Stimulated activated CD4-positive, alpha-beta T cell treated with anti-CD3 and anti-CD28 coated beads, TNF-alpha, amount 100 ng/mL, for 24 hours (primary cell): ENCODE results near the gene KCNK10.

ENCODE experiments used
- DNase-seq, 3 experiments: peaks; one replicate each; pipeline ENCODE4 v3.0.0-alpha.2; 2020; ENCODE audit warnings: low read depth in 3 of 3

The KCNK10 gene

DNA sequence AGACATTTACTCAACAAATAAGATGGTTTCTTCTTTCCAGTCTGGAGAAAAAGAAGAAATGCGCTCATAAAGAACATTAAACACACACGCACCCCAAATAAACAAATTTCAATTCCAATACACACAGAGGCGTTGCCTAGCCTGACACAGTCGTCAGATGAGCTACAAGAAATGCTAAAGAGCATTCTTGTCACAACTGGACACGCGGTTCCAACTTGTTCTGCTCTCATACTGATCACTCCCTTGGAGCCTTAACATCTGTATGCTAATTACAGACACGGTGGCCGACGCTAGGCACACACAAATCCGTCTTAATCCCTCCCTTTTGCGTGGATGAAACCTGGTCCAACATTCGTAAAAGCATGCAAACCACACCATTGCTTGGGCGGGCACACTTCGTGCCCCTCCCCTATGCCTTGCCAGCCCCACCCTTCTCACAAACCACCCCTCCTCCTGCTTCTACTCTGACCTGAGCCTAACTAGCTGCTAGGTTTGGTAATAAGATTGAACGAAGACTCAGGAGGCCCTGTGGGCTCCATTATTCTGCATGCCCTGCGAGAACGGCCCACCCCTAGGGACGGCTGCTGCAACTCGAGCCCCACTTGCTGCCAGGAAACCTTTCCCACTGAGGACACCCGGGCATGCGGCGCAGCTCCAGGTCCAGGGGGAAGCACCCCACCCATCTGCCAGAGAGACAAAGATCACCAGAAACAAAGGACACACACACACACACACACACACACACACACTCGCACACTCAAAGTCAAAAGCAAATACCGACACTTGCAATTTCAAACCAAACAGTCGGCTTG is 1.2 kb downstream of the KCNK10 start:
- no peak for DNase-seq

DNA sequence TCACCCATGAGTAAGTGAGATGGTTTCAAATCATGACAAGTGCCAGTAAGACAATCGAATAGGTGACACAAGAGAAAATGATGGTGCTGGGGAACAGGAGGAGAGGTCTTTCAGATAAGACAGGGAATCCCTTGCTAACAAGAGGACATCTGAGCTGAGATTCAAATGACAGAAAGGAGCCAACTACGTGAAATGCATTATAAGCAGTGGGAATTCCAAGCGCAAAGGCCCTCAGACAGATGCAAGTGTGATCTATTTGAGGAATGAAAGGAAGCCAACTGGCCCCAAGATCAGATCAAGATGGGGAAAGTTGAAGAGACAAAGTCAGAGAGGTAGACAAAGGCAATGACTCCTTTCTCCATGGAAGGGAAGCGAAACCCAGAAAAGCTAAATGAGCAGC is 4.7 kb downstream of the KCNK10 start:
- DNase-seq, result no peak

DNA sequence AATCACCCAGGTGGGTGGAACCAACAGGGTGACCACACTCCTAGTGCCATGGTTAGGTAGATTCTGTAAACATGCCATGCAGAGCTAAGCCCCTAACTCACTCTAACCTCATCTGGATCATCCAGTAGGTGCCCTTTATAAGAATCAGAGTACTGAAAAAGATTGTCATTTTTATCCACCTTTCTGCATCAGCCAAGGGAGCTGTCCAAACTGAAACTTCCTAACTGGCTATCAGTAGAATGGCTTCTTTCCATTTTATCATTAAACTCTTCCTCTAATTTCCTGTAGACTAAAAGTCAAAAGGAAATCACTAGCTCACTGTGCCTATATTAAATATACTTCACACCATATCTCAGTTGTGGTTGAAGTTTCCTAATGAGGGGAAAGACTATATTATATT is 6.5 kb downstream of the KCNK10 start:
- no peak for DNase-seq

DNA sequence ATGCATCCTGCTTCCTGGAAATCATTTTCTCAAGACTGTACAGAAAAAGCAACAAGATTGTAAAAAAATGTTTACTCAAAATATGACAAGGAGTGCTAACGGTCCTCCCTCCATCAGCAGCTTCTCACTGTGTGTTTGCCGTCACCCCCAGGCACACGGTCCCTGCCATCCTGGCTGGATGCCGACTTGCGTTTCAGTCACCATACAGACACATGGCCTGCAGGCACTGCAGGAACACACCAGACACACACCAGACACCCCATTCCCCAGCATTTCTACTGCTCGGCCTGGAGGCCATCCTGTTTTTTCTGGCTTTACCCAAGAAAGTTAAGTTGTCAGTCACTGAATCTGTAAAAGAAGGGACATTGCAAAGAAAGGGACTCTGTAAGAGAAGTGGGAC is 10.8 kb downstream of the KCNK10 start:
- DNase-seq, result no peak

DNA sequence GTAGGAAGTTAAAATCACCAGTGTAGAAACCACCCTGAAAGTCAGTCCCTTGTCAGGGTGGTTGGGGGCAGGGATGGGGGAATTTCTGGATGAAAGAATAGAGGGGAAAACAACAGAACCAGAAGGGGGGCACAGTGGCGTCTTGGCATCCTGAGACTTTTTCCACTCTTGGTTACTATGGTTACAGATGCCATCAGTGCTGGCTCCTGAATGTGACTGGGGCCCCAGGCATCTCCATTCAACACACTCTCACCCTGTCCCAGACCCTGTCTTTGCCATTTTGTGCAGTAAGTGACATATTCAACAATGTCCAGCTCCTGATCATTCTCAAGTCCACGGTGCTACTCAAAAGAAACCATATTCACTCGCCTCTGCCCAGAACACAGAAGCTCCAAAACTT is 11.3 kb downstream of the KCNK10 start:
- no peak for DNase-seq

DNA sequence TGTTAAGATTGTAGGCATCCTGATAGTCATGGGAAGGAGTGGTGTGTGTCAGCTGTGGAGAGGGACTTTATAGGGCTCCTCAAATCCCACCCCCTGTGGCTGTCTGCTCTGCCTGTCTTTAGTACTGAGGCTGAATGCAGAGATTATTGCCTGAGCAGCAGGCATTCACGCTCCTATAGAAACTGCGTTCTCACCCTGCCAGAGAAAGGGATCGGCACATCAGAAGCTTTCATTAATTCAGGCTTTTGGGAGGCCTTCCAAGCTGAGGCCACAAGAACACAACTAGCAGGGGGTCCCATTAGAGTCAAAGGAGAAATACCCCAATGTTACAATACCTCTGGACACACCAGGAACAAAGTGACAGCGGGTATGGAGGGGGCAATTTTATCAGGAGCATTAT is 12.6 kb downstream of the KCNK10 start:
- DNase-seq, result no peak

DNA sequence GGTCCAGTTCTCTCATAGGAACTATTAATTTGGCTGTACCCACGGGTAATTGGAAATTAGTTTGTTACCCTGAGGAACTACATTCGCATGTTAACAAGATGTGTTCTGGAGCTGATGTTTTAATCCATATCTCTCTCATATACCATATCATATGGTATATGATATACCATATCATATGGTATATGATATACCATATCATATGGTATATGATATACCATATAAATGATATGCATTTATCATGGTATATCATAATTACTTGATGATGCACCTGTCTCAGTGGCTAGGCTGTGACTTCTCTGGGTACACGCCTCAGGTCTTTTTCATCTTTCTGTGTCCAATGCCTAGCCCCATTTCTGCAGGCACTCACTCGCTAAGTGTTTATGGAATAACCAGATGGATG is 13.0 kb downstream of the KCNK10 start:
- no peak for DNase-seq

DNA sequence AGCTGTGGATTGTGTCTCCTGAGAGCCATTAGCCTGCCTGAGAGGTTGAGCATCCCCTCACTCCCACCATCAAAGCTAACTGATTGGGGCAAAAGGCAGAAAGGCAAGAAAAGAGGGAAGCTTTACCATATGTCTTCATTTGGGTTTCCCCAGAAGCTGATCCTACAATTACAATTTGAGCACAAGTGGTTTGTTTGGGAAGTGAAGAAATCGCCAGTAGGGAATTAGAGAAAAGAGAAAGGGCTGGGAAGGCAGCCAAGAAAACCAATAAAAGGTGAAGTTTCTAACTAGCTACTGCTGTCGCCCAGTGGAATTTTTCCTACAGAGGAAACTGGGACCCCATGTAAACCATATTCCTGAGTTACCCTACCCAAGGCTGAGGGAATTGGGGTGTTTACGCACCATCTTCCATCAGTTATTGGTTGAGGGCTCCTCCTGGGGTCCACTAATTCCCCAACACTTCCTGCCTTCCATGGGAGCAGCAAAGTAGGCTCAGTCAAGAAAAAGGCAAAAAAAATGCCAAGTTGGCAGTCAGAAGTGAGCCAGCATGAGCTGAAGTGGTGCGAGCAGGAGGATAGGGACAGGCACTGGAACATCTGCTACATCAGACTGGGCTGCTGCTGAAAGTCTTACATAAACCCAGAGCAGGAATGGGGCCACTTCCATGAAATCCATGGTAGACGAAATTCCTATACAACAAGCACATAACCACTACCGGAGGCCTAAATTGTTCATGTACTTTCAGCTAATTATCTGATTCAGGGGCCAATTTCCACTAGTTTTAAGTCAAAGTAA is 17.3 kb downstream of the KCNK10 start:
- DNase-seq, result no peak

DNA sequence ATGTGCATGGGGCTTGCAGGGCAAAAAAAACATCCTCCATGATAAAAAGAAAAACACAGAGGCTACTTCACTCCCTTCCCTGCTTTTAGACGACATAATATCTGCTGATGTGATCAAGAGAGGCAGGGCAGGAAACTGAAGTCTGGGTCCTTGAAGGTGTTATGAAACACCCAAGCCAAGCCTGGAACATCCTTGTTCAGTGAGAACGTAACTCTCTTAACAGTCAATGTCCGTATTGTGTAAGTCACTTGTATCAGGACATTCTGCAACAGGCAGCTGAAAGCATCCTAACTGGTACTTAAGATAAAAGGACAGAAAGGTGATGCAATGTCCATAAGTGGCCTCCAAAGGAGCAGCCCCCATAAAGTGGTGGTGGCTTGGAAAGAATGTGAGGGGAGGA is 20.0 kb downstream of the KCNK10 start:
- no peak for DNase-seq

DNA sequence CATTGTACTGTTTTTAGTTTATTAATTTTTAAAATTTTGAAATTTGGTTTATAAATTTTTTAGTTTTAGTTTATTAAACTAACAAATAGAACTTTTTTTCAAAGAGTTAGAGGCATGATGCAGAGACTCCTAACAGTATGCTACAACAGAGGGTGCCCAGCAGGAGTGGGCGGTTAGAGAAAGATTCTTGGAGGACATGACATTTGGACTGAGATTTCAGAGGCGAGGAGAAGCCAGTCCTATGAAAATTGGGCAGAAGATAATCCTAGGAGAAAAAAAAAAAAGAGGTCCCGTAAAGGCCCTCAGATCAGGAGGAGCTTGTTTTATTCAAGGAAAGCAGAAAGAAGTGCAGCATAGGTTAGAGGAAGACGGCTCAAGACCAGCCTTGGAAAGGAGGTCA is 21.7 kb downstream of the KCNK10 start:
- DNase-seq, result no peak

DNA sequence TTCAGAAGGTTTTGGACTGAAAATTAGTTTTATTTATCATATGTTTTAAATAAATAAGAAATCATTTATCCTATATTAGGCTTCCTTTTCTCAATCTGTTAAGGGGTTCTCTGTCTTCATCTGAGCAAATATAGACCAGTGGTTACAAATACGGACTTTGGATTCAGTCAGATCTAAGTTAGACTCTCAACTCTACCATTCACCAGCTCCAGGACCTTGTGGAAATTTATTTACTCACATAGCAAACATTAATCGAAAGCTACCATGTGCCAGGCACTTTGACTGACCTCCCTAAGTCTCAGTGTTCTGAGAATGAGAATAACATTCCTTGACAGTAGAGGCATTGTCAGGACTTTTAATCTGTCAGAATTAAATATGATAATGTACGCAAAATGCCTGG is 22.3 kb downstream of the KCNK10 start:
- no peak for DNase-seq

DNA sequence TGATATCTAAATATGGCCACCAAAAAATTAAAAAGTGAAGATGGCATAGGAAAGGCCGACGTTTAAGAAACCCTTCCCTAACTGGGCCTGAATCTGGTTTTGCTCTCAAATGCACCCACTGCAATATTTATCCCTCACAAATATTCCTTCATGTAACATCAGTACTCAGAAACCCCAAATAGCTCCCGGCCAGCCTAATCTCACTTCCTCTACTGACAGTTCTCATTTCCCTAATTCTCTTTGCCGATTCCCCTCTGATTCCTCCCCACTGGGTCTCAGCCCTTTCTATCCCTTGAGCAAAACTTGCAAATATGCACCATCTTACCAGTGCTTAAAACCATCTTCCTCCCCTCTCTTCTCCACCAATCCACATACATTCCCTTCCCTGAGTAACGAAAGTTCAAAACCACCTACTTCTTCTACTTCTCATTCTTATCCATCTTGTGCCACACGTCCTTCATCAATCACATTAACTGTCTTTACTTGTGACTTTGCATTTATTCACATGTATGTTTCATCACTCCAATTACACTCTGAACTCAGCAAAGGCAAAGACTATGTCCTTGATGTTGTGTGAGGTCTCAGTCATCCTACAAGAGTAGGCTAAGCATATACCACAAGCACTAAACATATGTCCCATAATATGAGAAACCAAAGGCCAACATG is 23.1 kb downstream of the KCNK10 start:
- DNase-seq, result no peak

DNA sequence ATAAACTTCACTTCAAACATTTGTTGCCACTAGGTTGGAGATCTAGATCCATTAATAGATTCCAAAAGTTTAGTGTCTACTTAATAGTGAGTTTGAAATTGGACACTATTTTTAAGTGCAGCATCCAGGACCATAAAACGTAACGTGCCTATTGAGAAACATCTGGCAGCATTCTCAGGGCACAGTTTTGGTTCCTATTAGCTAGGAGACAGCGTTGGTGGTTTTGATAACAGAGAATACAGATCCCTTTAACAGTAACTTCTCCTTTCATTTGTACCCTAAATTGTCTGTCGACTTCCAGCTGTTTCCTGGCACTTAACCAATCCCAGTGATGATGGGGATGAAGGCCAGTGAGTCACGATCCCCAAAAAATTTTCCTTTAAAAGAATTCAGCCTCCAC is 25.8 kb downstream of the KCNK10 start:
- no peak for DNase-seq

DNA sequence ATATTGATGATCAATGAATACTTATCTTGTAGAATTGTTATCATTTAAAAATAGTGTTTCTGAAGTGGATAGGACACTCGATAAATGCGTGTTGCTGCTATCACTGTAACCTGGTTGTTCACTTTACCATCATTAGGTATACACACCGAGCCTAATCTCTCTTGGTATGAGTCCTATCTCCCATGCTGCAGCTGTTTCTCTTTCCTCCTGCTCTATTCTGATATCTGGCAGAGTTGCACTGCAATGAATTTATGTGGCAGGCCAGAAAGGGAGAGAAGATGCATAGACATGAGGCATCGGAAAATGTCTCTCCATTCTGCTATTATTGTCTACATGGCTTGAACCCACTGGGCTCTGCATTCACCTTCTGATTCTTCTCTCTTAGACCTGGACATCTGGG is 26.7 kb downstream of the KCNK10 start:
- DNase-seq, result no peak

DNA sequence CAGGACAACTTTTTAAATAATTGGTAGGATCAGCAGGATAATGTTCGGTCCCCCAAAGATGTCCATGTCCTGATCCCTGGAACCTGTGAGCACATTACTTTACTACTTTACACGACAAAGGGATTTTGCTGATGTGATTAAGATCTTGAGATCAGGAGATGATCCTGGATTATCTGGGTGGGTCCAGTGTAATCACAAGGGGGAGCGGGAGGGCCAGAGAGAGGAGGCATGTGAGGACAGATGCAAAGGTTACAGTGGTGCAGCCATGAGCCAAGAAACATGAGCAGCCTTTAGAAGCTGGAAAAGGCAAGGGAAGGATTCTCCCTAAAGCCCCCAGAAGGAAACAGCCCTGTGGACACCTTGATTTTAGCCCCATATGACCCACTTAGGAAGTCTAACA is 33.1 kb downstream of the KCNK10 start:
- no peak for DNase-seq

DNA sequence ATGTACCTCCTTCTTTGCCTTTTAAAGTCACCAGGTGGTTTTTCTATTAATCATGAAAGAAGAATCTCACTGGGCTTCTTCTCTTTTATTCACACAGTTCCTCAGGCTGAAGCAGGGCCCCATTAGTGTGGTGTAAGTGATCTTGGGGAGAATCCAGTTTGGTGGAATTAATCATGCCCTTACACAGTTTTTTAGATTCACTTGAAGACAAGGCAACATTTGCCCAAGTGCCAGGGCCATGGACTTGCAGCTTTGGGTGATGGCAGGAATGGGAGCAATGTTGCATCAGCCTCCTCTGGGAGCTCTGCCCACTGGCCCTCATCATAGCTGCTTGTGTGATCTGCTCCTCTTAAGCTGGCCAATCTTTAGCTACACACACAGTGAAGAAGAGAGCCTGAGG is 33.8 kb downstream of the KCNK10 start:
- no peak for DNase-seq

DNA sequence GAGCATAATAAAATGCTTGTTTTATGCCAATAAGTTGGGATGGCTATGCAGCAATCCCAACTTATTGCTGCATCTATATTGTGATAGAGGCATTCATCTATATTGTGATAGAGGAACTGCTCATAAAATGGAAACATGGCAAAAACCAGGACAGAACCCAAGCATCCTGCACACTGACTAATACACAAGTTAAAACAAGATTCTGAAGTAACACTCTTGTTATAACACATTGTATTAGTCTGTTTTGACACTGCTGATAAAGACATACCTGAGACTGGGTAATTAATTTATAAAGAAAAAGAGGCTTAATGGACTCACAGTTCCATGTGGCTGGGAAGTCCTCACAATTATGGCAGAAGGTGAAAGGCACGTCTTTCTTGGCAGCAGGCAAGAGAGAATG is 36.8 kb downstream of the KCNK10 start:
- no peak for DNase-seq

DNA sequence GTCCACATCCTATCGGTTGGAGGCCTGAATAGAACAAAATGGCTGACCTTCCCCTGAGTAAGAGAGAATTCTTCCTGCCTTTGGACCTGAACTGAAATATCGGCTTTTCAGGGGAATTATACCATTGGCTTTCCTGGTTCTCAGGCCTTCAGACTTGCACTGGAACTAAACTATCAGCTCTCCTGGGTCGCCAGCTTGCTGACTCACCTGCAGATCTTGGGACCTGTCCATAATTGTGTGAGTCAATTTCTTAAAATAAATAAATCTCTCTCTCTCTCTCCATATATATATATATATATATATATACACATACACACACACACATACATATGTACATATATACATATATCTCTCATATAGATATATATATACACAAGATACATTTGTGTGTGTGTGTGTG is 41.6 kb downstream of the KCNK10 start:
- no peak for DNase-seq

DNA sequence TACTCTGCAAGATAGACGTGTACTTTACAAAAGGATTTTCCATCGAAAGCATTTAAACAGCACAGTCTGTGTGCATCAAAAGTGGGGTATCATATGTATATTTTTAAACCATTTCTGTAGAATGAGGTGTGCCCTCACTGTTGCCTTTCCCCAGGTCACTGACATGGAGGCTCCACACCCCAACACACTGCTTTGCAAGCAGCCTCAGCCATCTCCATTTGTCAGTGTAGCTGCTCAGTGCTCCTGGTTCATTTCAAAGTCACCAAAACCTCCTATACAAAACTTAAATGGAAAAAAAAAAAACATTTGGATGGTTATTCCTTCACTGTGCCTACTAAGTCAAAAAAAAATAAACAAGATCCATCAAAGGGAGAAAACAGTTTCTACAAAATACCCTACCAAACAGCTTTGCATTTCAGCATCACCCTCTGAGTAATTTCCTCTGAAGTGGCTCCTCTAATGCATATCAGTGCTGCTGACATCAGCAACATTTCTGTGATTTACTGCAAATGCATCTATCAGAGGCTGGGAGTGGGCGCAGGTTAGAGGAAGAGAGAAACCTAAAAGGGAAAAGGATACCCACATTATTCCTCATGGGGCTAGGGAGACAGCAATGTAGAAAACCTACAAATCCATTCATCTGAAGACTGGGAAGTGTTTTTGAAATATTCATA is 46.0 kb downstream of the KCNK10 start:
- no peak for DNase-seq

DNA sequence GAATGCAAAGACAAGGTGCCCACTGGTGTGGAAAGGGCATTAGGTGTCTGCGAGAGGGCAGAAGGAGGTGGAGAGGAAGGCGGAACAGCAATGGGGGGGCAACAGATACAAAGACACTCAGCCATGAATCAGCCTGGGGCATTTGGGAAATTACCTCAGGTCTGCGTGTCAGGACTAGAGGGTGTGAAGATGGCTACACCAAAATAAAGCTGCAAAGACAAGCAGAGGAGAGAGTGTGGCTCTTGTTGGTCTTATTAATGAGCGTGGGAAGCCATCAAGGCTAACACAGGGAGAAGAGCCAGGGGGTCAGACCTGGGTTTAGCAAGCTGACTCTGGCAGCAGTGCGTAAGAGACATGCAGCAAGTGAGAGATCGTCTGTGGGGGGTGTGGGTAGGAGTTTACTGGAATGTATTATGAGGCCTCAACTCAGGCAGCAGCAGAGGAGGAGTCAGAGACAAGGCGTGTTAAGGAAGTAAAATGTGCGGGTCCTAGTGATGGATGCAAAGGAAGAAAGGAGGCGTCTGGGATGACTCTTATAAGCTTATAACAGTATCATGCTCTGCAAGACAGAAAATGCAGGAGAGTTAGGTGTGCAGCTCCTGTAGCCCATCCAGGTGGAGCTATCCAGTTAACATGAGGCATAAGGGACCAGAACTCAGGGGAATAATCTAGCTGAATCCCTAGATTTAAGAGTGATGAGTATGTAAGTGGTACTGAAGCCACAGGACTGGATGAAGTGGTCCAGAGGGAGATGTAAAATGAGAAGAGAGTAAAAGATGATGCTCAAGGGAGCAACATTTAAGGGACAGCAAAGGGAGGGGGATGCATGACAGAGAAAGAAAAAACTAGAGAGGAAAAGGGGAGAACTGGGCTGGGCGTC is 50.4 kb downstream of the KCNK10 start:
- no peak for DNase-seq

DNA sequence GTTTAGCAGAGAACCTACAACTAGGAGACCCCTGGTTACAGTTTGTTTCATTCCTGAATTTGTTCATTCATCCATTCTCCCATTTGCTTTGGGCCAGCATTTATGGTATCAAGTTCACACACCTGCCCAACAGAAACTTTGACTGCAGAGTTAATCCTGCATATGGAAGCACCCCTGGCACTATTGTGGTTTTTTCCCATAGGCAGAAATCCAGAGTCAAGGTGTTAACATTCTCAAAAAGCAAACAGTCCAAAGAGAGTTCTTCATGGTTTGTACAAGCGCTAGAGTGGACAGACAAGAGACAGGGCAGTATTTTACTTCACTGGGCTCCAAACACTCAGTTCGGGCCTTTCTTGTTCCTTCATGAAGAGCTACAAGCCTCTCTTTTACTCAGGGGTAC is 51.9 kb downstream of the KCNK10 start:
- DNase-seq, result no peak
